Duodenal mucosa (tissue), 2 donors: ENCODE results near the gene FARS2.
"Not testable (repeated sequence)": the region's sequence is repeated elsewhere in the genome, so short reads cannot be mapped to it uniquely, and the experiment has no call there.

Experiments
- H3K27ac ChIP-seq: one replicate; pipeline ENCODE4 v1.7.0; 2013; ENCODE audit warnings: low read depth, low read length
- H3K27me3 ChIP-seq, 2 donors: one replicate each; pipeline ENCODE4 v1.7.0; 2013; ENCODE audit warnings: low read length in 2 of 2, control low read depth in 1 of 2; ENCODE audit not compliant: insufficient read depth in 2 of 2, control insufficient read depth in 1 of 2
- H3K36me3 ChIP-seq, 2 donors: one replicate each; pipeline ENCODE4 v1.7.0; 2013; ENCODE audit warnings: low read length in 2 of 2, control low read depth in 1 of 2; ENCODE audit not compliant: insufficient read depth in 2 of 2, control insufficient read depth in 1 of 2
- H3K4me1 ChIP-seq, 2 donors: one replicate each; pipeline ENCODE4 v1.7.0; 2013; ENCODE audit warnings: low read length in 2 of 2, control low read depth in 1 of 2; ENCODE audit not compliant: insufficient read depth in 2 of 2, control insufficient read depth in 1 of 2
- H3K4me3 ChIP-seq, 2 donors: one replicate each; pipeline ENCODE4 v1.7.0; 2013; ENCODE audit warnings: low read length in 2 of 2, low read depth in 1 of 2
- H3K9ac ChIP-seq, 2 donors: one replicate each; pipeline ENCODE4 v1.7.0; 2013; ENCODE audit warnings: low read length in 2 of 2, low read depth in 1 of 2
- H3K9me3 ChIP-seq, 2 donors: one replicate each; pipeline ENCODE4 v1.7.0; 2013; ENCODE audit warnings: low read length in 2 of 2, control low read depth in 1 of 2; ENCODE audit not compliant: control insufficient read depth in 1 of 2

FARS2 gene

GRCh38 chr6:5674721-5675120 is 413.4 kb downstream of the FARS2 start:
- Histone ChIP-seq H3K36me3 (no peaks in the 10 kb centered on the region), H3K27ac (no peak overlapping the region), H3K4me1 (peaks cover 0 to 9% of the 10 kb centered on the region in 2 donors)

GRCh38 chr6:5676701-5677100 is 415.4 kb downstream of the FARS2 start:
- Histone ChIP-seq H3K4me1 (peaks cover 0 to 9% of the 10 kb centered on the region in 2 donors), H3K27me3 (no peaks in the 10 kb centered on the region), H3K36me3 (no peaks in the 10 kb centered on the region), H3K4me3 (no peak overlapping the region), H3K9ac (no peak overlapping the region), H3K9me3 (peaks cover 0 to under 1% of the 10 kb centered on the region in 2 donors), H3K27ac (no peak overlapping the region)

More at GRCh38 chr6:5674721-5675120, 413.4 kb downstream of the FARS2 start:
- Histone ChIP-seq H3K27me3 (no peaks in the 10 kb centered on the region), H3K9me3 (no peaks in the 10 kb centered on the region), H3K4me3 (no peak overlapping the region), H3K9ac (no peak overlapping the region)

GRCh38 chr6:5677219-5678000 is 416.1 kb downstream of the FARS2 start:
- no peak overlapping the region for H3K9ac ChIP-seq

GRCh38 chr6:5679270-5679669 is 418.0 kb downstream of the FARS2 start:
- H3K27me3 ChIP-seq: no peaks in the 10 kb centered on the region
- no peak overlapping the region for H3K27ac ChIP-seq
- H3K36me3 ChIP-seq: no peaks in the 10 kb centered on the region
- H3K9me3 ChIP-seq: peaks cover 0 to 3% of the 10 kb centered on the region in 2 donors
- H3K4me1 ChIP-seq: peaks cover 0 to 9% of the 10 kb centered on the region in 2 donors
- H3K9ac ChIP-seq: no peak overlapping the region
- no peak overlapping the region for H3K4me3 ChIP-seq

More at GRCh38 chr6:5677219-5678000, 416.1 kb downstream of the FARS2 start:
- Histone ChIP-seq H3K36me3 (no peaks in the 10 kb centered on the region), H3K4me3 (no peak overlapping the region), H3K27ac (no peak overlapping the region), H3K27me3 (no peaks in the 10 kb centered on the region), H3K9me3 (peaks cover 0 to 3% of the 10 kb centered on the region in 2 donors), H3K4me1 (peaks cover 0 to 9% of the 10 kb centered on the region in 2 donors)

GRCh38 chr6:5679691-5680090 is 418.4 kb downstream of the FARS2 start:
- Histone ChIP-seq H3K36me3 (no peaks in the 10 kb centered on the region), H3K9me3 (peaks cover 0 to 3% of the 10 kb centered on the region in 2 donors), H3K9ac (no peak overlapping the region), H3K4me3 (no peak overlapping the region), H3K4me1 (peaks cover 0 to 9% of the 10 kb centered on the region in 2 donors), H3K27ac (no peak overlapping the region), H3K27me3 (no peaks in the 10 kb centered on the region)

- no peaks in the 10 kb centered on the region for H3K27me3 ChIP-seq
These were observed 418.8 kb downstream of the FARS2 start for GRCh38 chr6:5680095-5680494.

GRCh38 chr6:5681480-5681879 is 420.2 kb downstream of the FARS2 start:
- Histone ChIP-seq H3K36me3 (no peaks in the 10 kb centered on the region), H3K9ac (no peak overlapping the region), H3K4me3 (no peak overlapping the region), H3K27ac (no peak overlapping the region), H3K27me3 (no peaks in the 10 kb centered on the region), H3K9me3 (peaks cover 0 to 3% of the 10 kb centered on the region in 2 donors), H3K4me1 (peaks cover 0 to 9% of the 10 kb centered on the region in 2 donors)

More at GRCh38 chr6:5680095-5680494, 418.8 kb downstream of the FARS2 start:
- Histone ChIP-seq H3K9ac (no peak overlapping the region), H3K4me1 (peaks cover 0 to 9% of the 10 kb centered on the region in 2 donors), H3K27ac (no peak overlapping the region), H3K4me3 (no peak overlapping the region), H3K36me3 (no peaks in the 10 kb centered on the region), H3K9me3 (peaks cover 0 to 3% of the 10 kb centered on the region in 2 donors)

GRCh38 chr6:5682530-5682929 is 421.2 kb downstream of the FARS2 start:
- H3K27me3 ChIP-seq: no peaks in the 10 kb centered on the region
- no peaks in the 10 kb centered on the region for H3K36me3 ChIP-seq
- H3K27ac ChIP-seq: no peak overlapping the region
- H3K4me1 ChIP-seq: peaks cover 0 to 3% of the 10 kb centered on the region in 2 donors
- no peak overlapping the region for H3K9ac ChIP-seq
- no peak overlapping the region for H3K4me3 ChIP-seq
- peaks cover 0 to 3% of the 10 kb centered on the region in 2 donors for H3K9me3 ChIP-seq

- not testable (repeated sequence) for H3K9ac ChIP-seq, H3K9me3 ChIP-seq, H3K27ac ChIP-seq, H3K4me1 ChIP-seq, H3K4me3 ChIP-seq, H3K36me3 ChIP-seq, H3K27me3 ChIP-seq
These were observed 422.4 kb downstream of the FARS2 start for GRCh38 chr6:5683747-5684146.

- Histone ChIP-seq H3K27me3 (no peaks in the 10 kb centered on the region), H3K9ac (no peak overlapping the region), H3K4me3 (no peak overlapping the region), H3K4me1 (no peaks in the 10 kb centered on the region), H3K36me3 (no peaks in the 10 kb centered on the region), H3K27ac (no peak overlapping the region), H3K9me3 (peaks cover 0 to 3% of the 10 kb centered on the region in 2 donors)
These were observed 423.2 kb downstream of the FARS2 start for GRCh38 chr6:5684320-5685053.
